Stimulated activated CD4-positive, alpha-beta T cell treated with anti-CD3 and anti-CD28 coated beads, TNF-alpha, amount 100 ng/mL, for 4 hours (primary cell): Measurements from ENCODE around the gene LMTK2.

Source experiments
- DNase-seq, 3 experiments: peaks; one replicate each; pipeline ENCODE4 v3.0.0-alpha.2; 2020; ENCODE audit warnings: low read depth in 3 of 3

LMTK2 gene

DNA sequence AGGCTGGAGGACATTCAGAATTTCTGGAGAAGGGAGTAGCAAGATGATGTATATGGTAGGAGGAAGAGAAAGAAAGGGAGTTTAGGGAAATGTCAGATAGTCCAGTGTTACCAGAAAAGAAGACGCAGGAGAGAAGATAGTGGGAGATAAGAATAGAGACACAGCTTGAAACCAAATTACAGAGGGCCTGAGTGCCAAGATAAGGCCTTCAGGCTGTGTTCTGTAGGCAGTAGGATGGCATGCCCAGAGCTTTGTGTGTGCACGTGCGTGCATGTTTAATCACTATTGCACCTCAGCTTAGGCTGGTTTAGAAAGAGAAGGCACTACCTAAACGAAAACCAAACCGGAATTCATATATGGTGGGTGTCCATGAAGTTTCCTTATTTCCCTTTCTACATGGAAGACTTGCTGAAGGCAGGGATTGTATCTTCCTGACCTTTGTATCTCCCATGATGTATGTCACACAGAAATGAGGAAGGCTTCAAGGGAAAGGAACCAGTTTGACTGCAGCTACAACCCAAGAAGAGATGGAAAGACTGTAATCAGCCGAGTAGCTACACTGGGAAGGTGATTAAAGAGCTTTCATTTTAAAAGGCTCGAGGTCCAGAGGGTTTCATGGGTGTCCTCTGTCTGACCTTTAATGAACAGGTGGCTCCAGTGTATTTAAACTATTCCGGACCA lies 68.7 kb downstream of the LMTK2 start:
- DNase-seq, result no peak

DNA sequence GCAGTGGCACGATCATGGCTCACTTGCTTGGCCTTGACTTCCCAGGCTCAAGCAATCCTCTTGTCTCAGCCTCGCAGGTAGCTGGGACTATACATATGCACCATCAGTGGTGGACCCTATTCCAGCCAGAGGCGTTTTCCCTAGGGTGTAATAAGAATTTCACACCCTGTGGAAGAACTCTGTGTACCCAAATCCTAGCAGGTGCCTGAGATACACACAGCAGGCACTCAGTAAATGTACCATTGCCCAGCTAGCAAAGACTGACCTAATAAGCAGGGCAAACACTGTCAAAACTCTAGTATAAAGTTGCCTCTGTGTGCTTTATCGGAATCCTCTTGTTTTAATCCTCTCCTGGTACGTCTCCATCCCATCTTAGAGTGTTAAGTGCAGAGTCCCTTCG lies 70.9 kb downstream of the LMTK2 start:
- DNase-seq, result no peak

DNA sequence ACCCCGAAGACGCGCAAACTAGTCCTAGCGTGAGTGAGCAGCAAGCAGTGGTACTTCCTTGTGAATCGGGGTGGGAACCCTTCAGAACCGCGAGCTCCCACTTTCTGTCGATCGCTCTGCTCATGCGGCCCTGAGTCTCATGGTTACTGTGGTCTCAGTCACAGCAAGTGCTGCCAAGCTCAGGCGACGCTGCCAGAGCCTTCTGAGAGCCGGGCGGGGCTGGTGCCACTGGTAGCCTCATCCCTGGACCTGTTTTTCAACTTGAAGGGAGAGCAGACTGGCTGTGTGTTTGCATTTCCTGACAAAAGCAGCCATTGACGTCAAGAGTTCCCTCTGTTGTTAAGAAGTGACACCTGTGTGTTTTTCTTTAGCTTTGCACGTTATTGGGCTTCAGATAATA lies 71.7 kb downstream of the LMTK2 start:
- no peak for DNase-seq

DNA sequence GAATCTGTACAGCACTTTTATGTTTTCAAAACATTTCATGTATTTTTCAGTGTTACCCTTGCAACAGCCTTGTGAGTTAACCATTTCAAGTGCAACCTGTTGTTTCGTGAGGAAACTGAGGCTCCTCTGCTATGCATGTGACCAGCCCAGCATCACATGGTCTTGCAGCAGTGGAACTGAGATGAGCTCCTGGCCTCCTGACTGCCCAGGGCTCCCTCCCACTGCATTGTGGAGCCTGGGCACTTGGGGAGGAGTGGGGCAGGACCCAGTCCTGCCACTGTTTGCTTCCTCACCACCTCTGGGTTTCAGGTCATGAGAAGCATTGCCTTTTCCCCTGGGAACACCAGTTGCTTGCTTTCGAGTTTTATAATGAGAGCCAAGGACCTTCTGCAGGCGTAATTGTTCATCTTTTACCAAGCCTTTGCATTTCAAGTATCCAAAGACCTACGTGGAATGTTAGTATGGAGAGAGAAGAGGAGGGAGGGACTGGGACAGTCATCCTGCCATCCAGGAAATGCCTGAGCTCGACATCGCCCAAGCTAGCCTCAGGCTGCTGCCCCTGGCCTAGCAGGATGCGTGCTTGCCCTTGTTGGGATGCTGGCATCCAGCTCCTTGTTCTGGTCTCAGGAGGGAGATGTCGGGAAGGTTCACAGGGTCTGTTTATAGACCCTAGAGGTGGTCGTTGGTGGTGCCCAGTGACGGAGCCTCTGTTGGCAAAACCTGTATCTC lies 72.3 kb downstream of the LMTK2 start:
- DNase-seq, result no peak

DNA sequence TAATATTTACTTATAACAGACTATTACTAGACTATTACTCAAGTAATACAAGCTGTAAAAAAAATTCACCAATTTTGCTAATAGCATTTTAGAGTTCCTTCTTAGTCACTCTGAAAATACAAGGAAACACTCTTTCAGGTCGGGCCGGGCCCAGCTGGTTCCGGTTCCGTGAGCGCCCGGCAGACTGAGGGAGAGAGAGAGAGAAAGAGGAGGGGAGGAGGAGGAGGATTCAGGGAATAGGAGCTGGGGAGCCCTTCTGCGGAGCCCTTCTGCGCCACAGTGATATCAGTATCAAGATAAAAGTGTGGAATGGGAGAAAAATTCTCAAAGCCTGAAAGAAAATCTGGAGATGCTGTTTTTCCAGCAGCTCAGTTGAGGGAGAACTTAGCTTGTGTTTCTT lies 74.1 kb downstream of the LMTK2 start:
- no peak for DNase-seq

DNA sequence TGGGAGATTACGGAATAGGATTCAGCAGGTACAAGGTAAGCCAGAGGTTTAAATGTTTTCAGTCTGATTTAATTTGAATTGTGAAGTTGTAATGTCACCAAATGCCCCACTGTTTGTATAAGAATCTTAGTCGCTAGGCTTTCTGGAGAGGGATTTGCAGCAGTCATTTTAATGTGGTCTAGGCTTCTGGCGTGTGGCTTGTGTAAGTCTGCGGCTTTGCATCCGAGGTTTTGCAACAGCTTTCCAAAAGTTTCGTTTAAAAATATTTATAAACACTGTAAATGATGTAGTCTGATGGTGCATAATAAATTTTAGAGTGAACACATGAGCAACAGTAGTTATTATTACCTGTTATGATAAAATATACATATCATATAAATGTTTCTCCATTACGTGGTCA lies 78.4 kb downstream of the LMTK2 start:
- no peak for DNase-seq

DNA sequence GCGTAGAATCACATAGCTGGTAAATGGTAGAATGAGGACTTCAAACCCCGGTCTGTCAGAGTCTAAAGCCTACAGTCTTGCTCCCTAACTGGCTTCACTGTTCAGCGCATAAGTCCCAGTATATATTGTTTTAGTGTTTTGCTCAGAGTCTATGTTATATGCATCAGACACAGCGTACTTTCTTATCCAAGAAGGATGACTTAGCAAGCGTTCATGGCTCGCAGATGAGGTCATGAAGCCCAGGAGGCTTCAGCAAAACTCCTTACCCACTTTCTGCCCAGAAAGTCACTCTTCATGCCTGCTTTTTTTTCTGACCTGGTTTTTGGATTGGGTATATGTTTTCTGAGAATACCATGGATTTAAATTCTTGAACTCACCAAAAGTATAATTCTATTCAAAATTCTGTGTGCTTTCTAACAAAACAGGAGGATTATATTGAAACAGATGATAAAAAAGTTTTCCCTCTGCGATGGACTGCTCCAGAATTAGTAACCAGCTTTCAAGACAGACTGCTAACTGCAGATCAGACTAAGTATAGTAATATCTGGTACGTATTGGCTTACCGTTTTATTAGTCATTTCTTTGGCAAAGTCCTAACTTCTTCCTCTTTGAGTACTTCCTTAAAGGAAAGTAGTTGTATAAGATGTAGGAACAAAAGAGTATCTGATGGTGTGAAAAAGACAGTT lies 79.9 kb downstream of the LMTK2 start:
- DNase-seq, result no peak

DNA sequence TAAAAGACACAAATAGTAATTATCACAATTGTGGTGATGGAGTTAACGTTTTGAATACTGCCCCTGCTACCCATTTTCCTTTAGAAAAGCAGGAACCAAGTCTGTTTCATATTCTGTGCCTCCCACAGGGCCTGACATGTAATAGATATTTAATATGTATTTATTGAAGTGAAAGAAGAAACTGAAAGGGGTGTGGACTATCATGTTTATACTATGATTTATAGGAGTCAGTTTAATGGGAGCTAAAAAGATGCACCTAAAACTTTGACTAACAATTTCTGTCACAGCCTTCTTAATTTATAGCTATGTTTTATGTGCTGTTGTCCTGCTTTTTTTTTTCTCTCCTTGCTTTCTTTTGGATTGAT lies 80.5 kb downstream of the LMTK2 start:
- no peak for DNase-seq

DNA sequence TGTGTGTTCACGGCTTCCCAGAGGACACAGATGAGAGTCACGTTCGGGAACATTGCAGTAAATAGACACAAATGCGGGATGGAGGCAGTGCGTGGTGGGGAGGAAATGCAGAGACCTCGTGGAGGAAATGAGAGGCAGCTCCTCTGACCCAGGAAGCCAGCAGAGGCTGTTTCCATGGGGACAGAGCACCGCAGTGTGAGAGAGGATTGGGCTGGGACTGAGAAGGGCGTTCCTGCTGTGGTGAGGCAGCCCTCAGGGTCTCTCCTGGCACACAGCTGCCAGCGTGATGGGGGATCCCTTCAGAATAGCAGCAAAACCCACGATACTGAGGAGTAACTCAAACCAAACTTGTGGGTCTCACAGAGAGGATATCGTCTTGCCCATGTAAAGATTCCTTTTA lies 82.9 kb downstream of the LMTK2 start:
- DNase-seq, result no peak

DNA sequence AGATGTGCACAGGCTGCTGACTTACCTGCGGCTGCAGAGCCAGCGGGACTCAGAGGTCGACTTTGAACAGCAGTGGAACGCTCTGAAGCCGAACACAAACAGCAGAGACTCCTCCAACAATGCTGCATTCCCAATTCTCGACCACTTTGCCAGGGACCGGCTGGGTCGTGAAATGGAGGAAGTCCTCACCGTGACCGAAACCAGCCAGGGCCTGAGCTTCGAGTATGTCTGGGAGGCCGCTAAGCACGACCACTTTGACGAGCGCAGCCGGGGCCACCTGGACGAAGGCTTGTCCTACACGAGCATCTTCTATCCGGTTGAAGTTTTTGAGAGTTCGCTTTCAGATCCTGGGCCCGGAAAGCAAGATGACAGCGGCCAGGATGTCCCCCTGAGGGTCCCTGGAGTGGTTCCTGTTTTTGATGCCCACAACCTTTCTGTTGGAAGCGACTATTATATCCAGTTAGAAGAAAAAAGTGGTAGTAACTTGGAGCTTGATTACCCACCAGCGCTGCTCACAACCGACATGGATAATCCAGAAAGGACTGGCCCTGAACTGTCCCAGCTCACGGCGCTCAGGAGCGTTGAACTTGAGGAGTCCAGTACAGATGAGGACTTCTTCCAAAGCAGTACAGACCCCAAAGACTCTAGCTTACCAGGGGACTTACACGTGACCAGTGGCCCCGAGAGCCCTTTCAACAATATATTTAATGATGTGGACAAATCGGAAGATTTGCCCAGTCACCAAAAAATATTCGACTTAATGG lies 85.2 kb downstream of the LMTK2 start:
- DNase-seq, result no peak

DNA sequence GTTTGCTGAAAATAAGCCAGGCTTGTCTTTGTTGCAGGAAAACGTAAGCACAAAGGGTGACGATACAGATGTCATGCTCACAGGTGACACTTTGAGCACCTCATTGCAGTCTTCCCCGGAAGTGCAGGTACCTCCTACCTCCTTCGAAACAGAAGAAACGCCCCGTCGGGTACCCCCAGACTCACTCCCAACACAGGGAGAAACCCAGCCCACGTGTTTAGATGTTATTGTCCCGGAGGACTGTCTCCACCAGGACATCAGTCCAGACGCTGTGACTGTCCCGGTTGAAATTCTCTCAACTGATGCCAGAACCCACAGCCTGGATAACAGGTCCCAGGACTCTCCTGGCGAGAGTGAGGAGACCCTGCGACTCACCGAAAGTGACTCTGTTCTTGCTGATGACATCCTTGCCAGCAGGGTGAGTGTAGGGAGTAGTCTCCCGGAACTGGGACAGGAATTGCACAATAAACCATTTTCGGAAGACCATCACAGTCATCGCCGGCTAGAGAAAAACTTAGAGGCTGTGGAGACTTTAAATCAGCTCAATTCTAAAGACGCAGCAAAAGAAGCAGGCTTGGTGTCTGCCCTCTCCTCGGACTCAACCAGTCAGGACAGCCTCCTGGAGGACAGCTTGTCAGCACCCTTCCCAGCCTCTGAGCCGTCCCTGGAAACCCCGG lies 86.3 kb downstream of the LMTK2 start:
- DNase-seq, result no peak

DNA sequence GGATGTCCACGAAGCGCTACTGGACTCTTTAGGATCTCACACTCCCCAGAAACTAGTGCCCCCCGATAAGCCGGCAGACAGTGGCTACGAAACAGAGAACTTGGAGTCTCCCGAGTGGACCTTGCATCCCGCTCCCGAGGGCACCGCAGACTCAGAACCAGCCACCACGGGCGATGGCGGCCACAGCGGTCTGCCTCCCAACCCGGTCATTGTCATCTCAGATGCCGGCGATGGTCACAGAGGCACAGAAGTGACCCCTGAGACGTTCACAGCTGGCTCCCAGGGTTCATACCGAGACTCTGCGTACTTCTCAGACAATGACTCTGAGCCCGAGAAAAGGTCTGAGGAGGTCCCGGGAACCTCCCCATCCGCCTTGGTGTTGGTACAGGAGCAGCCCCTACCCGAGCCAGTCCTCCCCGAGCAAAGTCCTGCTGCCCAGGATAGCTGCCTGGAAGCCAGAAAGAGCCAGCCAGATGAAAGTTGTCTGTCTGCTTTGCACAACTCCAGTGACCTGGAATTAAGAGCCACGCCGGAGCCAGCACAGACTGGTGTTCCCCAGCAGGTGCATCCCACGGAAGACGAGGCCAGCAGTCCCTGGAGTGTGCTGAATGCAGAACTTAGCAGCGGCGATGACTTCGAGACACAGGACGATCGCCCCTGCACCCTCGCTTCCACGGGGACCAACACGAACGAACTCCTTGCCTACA lies 87.0 kb downstream of the LMTK2 start:
- DNase-seq, result no peak

DNA sequence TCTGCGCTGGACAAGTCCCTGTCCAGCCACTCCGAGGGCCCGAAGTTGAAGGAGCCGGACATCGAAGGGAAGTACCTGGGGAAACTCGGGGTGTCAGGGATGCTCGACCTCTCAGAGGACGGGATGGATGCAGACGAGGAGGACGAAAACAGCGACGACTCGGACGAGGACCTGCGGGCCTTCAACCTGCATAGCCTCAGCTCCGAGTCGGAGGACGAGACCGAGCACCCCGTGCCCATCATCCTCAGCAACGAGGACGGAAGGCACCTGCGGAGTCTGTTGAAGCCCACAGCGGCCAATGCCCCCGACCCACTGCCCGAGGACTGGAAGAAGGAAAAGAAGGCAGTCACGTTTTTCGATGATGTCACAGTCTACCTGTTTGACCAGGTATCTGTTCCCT lies 87.5 kb downstream of the LMTK2 start:
- DNase-seq, result no peak

DNA sequence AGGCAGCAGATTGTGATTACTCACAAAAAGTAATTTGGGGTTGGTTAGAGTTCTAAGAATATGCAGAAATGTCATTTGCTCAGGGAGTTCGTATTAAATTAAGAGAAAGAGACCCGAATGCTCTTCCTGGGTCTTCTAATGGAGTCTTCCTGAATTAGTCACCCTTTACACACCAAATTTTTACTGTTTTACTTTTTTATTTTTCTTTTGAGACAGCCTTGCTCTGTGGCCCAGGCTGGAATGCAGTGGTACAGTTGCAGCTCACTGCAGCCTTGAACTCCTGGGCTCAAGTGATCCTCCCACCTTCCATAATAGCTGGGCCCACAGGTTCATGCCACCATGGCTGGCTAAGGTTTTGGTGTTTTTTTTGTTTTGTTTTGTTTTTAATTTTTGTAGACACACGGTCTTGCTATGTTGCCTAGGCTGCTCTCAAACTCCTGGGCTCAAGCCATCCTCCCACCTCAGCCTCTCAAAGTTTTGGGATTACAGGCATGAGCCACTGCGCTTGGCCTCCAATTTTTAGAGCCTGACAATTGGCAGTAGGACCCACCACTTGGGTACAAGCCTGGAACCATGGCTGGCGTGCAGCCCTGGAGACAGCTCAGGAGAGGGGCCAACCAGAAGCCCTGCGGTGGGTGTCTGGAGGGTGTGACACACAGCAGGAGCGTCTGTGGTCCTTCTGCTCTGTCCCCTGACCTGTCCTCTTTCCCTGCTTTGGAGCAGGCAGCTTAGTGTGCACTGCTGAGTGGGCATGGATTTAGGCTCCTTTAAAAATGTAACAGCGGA lies 88.2 kb downstream of the LMTK2 start:
- DNase-seq, result no peak

DNA sequence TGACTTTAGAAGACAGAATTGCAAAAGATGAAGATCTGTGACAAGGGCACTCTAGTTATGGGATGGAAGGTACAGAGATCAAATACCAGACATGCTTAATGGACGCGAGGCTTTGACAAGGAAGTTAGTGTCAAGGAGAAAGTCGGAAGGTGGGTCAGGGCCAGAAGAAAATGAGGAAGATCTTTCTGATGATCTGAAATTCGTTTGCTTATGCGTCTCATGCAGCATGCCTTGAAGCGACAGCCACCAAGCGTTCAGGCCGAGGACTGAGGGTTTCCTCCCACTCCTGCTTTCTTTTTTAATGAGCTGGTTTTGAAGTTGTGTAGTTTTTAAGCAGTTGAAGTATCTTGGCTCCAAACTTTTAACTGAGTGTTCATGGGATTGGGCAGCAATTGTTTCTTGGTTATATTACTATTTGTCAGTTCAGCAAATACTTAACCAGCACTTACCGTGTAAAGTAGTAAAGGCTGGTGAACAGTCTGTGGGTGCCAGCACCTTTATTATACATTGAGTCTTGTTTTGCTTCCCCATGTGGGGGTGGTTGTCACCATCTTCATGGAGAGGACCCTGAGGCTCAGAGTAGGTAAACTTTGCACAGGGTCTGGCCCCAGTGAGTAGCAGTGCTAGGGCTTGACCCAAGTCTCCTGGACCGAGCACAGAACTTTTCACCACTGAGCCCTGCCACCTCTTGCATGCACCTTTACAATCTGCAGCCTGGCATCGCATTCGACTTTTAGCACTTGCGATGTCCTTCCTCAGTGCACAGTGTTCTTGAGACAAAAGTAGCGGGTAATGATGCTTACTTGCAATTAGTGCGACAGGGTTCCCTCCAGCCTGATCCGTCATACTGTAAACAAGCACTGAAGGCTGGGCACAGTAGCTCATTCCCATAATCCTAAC lies 90.3 kb downstream of the LMTK2 start:
- no peak for DNase-seq

DNA sequence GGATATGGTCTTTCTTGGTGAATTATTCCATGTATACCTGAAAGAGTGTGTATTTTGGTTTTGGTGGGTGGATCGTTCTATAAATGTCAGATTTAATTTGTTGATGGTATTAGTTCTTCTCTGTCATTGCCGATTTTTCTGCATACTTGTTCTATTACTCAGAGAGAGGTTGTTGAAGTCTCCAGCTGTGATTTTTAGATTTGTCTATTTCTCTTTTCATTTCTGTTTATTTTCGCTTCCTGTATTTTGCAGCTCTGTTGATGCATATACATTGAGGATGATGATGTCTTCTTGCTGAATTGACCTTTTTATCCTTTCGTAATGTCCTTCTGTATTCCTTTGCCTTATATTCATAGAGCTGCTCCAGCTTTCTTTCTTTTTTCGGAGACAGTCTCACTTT lies 92.5 kb downstream of the LMTK2 start:
- no peak for DNase-seq

DNA sequence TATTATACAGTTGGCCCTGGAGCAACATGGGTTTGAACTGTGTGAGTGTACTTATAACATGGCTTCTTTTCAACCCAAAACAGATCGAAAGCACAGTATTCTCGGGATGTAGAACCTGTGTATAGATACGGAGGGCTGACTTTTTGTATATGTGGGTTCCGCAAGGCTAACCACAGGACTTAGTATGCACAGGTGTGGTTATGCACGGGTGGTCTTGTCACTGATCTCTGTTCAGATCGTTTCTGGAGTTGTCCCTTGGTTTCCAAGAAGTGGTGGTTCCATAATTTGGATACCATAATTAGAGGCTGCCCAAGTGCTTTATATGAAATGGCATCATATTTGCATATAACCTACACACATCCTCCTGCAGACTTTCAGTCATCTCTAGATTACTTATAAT lies 93.7 kb downstream of the LMTK2 start:
- DNase-seq, result no peak

DNA sequence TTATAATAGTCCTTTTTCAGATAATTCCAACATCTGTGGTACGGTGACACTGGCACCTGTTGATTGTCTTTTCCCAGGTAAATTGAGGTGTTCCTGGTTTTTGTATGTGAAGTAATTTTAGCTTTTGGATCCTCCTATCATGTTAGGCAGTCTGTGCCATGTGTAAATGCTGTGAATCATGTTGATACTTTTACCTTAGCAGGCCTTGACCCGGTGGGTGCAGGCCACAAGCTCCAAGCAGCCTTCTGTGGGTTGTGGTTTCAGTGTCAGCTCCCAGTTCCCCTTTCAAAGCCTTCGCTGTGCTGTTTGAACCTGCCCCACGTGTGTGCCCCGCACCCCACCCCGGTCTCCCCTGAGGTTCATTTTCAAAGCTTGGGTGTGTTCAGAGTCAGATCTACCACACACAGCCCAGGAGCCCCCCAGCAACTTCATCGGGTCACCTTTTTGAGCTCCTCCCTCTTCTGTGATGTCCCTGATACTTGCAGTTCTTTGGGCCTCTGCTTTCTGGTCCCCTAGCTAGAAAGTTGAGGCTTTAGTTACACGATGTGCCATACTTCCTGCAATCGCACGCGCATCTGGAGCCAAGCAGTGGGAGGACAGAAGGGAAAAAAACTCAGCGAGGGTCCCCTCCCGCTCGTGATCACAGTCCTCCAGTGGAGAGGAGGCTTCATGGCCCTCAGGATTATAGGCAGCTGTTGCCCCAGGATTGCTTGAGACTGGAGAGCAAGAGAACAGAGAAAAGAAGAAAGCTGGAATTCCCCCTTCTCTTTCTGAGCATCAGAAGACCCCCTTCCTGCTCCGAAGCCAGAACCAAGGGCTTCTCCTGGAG lies 95.9 kb downstream of the LMTK2 start:
- peak in 2 of 3 experiments; percentile 16 to 23 for DNase-seq
